ENCODE data around the gene DENND1A.

DNA sequence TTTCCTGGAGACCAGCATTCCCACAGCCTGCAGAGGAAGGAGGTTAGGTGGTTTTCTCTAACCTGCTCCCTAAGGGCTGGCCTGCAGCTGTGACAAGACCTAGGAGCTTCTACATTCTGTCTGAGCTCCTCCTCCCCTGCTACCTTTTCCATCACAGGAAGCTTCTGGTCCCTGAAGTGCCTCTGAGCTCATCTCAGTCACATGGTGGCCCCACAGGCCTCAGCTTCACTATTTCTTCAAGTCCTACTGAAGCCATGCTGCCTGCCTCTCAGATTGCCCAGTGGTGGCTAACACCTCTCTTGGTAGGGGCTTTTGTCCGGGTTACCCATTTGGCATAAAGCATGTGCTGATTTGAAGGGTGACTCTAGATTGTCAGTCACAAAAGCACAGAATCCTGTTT lies 314.5 kb downstream of the DENND1A start:
- TF ChIP-seq POLR2A (IDR thresholded peaks at IDR 0.05; ENCODE audit: low read length) (no peak), GATA1 (IDR thresholded peaks at IDR 0.05; ENCODE audit: low read depth, low read length) (no peak)
